SKM-1 (cell line): Measurements from ENCODE around the gene MPO.
A peak's percentile ranks its signal among the peaks of the same experiment; 100 is the strongest.

Experiments
- DNase-seq: peaks from one replicate; lab custom pipeline; 2025; ENCODE audit not compliant: unreplicated experiment; lab: John Stamatoyannopoulos, UW

Gene MPO

DNA sequence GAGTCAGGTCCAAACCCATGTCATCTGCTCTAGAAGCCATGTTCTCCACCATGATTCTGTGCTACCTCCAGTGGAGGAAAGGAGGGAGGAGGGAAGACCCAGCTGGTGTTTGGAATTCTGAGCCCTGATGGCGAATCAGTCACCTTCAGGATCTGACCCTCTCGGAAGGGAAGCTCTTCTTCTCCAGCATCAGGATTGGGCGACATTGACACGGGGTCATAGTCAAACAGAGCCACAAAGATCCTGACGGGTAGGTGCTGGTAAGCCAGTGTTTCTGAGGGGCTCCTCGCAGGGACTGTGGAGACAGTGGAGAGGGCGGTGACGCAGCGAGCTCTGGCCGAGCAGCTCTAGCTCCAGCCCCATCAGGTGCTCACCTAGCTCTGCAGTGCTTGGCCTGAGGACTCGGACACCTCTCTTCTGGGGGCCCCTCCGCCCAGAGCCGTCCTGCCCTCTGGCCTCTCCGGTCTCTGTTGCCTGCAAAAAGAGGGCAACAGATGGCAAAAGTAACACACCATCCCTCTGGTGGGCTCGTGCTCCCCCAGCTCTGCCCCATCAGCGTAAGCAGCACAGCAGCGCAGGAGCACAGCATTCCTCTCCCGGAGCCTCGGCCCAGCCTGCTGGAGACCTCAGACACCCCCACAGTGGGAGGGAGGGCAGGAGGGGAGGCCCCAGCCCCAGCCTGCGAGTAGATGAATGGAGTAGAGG is 26.9 kb upstream of the MPO start:
- no peak for DNase-seq

- no peak for DNase-seq
Observed at GRCh38 chr17:58306131-58306951, 25.6 kb upstream of the MPO start.

DNA sequence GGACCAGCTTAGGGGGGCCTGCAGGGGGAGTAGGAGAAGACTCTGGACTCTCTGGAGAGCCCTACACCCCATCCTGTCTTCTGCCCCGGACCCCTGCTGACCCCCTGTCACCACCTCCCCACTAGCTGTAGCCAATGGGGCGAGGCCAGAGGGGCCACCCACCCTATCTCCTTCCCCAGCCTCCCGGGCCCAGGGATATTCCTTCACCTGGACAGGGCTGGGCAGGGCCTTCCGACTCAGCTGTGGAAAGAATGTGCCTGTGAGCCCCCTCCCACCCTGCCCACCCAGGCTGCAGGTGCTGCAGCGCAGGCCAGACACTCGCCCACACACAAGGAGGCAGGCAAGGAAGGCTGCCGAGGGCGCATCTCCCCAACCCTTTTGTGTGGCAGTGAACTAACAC is 24.9 kb upstream of the MPO start:
- DNase-seq, result no peak

- DNase-seq, result no peak
Observed at GRCh38 chr17:58304750-58305486, 24.2 kb upstream of the MPO start.

DNA sequence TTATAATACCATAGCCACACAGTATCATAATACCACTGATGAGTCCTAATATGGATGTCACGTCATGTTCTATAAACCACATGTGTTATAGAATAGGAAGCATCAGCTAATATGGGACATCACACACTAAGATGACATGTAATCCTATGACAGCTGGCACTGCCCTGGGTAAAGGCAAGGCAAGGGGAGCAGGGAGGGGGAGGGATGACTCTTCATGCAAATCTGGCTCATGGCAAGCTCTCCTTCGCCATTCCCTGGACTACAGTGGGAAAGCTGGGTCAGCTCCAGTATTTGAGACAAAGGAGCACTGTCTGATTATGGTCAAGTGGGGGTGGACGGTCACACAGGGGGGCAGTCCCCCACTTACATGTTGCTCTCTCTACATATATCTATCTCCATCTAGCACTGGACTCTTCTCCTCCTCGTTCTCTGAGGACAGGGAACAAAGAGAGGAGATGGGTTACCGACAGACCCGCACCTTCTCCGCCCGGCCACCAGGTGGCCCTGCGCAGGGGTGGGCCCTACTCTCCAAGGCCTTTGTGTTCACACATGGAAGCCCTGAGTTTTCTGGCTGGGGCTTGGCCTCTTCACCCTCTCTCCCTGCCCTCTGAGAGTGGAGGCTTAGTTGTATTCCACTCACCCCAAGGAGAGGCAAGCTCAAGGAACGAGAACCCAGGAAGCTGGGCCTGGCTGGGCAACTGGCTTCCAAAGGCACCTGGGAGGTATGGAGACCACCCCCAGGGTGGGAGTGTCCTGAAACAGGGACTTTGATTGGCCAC is 23.4 kb upstream of the MPO start:
- DNase-seq, result peak; percentile 33

DNA sequence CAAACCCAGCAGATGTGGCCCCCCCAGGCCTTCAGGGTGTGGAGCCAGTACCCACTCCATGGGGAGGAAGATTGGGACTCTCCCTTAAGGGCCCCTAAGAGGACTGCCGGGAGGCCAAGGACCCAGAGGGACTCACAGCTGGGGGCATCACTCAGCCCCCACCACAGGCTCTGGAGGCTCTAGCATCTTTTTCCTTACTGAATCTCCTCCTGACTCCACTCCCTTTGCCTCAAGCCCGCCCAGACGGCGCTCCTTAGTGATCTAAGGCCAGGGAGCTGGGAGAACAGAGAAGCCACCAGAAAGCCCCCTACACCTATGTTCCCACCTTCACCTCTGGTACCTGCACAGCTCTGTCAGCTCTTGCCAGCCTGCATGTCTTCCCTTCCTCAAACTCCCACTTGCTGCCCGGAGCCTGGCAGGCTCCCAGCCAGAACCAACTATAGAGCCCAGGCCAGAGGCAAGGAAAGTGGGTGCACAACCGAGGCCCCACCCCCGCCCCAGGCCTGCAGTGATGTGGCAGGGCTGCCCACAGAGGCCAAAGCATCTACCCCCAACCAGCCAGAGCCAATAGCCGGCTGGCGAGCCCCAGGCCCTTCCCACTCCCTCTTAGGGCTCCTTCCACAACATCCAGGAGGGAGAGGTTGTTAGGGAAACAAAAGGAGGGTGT is 22.3 kb upstream of the MPO start:
- no peak for DNase-seq

DNA sequence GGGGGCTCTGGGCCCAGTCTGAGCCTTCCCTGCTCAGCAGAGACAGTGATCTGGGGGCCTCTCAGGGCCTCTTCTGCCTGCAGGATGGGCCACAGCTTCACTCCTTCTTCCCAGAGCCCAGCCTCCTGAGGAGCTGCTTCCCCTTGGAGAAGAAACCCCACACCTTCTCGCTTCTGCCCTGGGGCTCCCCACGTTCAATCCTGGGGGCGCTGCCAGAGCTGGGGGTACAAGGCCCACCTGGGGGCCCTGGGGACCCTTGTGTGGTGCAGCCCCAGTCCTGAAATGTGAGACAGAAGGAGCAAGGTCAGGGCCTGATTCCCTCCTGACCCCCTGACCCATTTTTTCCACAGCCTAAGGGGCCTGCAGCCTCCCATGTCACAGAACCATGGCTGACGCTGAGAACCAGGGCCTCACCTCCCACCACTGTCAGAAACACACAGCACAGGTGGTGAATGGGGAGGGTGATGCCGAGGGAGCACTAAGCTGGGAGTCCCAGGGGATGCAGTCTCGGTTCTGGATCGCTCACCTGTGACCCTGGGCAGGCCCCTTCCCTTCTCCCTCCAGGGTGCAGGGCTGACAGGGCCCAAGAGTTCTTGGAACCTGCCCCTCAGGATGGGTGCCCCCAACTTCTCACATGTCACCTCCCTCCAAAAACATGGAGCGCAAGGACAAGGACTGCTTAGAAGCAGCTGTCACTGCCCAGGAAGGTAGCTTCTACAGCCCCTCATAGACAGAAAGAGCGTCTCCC is 21.6 kb upstream of the MPO start:
- DNase-seq, result no peak

DNA sequence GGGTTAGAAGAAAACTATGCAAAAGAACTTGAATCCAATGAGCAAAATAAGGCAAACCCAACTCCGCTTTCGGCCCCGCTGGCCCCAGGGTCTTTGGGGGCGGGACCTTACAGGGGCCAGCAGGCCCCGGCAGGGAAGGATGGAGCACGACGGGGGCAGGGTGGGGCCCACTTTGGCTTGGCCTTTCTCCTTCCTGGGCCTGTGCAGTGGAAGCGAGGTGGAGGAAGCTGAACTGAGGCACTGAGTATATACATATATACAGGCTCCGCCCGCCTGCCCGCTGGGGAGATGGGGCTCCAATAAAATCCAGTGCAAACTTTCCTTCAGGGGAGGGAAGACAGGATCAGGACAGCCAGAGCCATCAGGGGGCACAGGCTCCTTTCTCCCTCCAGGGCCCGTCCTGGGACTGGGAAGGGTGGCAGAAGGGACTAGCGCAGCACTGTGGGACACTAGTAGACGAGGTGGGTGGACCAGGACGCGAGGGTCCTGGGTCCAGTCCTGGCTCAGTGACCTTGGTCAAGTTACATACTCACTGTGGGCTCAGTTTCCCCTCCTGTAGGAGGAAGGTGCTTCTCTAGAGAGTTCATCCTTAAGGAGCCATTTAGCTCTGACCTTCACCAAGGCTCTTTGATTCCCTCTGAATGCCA is 20.9 kb upstream of the MPO start:
- no peak for DNase-seq

DNA sequence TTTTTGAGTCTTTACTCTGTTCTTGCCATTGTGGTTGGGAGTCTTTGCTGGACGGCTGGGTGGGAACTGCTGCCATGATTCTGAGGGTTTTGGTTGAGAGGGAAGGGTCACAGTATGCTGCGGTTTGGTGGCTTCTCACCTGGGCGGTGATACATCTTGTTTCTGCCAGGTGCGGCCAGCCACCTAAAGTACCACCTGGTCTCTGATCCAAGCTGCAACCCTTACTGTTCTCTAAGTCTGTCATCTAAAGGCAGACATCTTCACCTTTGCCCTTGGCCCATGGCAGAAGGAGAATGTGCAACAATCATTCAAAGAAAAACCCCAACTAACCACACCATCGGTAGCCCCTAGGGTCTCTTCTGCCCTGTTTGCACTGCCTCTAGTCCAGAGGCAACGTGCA is 19.6 kb upstream of the MPO start:
- no peak for DNase-seq

DNA sequence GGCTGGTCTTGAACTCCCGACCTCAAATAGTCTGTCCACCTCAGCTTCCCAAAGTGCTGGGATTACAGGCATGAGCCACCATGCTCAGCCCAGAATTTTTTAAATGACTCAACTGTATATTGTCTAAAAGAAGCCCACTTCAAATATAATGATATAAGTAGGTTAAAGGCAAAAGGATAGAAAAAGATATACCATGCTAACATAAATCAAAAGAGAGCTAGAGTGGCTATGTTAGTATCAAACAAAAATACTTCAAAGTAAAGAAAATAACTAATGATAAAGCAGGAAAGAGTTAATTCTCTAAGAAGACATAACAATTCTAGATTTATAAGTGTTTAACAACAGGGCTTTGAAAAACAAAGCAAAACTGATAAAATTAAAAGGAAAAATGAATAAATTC is 13.3 kb upstream of the MPO start:
- no peak for DNase-seq

DNA sequence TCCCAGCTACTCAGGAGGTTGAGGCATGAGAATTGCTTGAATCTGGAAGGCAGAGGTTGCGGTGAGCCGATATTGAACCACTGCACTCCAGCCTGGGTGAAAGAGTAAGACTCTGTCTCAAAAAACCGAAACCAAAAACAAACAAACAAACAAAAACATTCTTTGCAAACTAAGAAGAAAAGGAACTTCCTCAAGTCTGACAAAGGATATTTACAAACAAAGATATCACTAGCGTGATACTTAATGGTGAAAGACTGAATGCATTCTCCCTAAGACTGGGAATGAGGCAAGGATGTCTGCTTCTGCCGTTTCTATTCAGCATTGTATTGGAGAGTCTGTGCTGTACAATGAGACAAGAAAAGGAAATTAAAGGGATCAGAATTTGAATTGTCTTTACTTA is 10.5 kb upstream of the MPO start:
- no peak for DNase-seq

- DNase-seq, result no peak
Observed at GRCh38 chr17:58289869-58290268, 9.1 kb upstream of the MPO start.

GRCh38 chr17:58285422-58285810 is 4.7 kb upstream of the MPO start:
- no peak for DNase-seq

GRCh38 chr17:58284613-58285421 is 4.1 kb upstream of the MPO start:
- DNase-seq, result peak; percentile 90

DNA sequence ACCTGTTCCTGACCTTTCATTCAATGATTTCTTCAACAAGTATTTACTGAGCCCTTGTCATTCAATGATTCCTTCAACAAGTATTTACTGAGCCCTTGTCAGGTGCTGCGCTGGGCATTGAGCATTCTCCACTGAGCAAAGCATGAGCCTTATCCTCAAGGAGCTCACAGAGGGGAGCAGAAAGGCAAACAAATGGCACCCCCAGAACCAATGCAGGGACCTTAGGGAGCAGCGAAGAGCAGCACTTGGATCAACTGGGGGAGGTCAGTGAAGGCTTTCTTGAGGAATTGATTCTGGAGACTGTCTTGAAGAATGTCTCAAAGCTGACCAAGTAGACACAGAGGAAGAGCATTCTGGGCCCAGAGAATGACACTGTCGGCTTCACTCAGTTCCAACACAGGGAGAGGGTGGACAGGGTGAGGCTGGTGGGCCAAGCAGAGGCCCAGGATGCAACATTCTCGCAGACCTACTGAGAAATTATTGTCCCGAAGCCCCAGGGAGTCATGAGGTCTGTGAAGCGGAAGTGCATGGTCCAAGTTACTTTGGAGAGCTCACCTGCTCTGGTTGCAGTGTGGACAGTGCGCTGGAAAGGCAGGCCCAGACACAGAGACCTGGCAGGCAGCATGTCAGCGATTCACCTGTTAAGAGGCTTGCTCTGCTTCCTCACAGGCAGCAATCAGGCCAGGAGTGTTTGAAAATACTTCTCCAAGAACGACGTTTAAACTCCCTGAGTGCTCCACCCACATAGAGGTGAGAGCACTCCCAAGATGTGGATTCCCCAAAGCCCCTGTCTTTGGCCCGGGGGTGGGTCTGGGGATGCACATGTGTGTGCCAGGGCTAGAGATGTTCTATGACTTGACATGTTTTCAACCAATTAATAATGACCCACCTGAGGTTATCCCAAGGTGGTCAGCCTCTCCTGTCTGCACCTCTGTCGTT is 3.2 kb upstream of the MPO start:
- no peak for DNase-seq

DNA sequence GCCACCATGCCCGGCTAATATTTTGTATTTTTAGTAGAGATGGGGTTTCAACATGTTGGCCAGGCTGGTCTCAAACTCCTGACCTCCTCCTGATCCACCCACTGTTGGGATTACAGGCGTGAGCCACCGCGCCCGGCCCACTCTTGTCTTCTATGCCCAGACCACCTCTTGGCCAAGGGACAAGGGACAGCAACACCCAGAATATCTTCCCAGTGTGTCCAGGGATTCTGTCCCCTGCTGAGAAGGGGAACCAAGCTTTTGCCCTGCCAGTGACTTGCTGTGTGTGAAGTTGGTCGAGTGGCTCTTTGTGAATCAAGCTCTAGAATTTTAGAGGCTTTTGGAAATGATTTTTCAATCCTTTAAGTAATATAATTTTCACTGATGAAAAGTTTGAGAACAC is 1.7 kb upstream of the MPO start:
- DNase-seq, result no peak

- DNase-seq, result peak; percentile 93
Observed at GRCh38 chr17:58281511-58282011, 826 bp upstream of the MPO start.
